GM10248 (cell line): Measurements from ENCODE around the gene AIF1L.
"Not testable (repeated sequence)": the region's sequence is repeated elsewhere in the genome, so short reads cannot be mapped to it uniquely, and the experiment has no call there.

Experiments used
- CTCF ChIA-PET: fragments of 300-600 bp; sonication (Branson Sonifier 250); formaldehyde crosslinking; extraction: SDS; loops from one replicate; lab custom pipeline; 2021; ENCODE audit warnings: antibody characterized with exemption; lab: Yijun Ruan, JAX
- POLR2A ChIA-PET: fragments of 350-650 bp; sonication (Branson Sonifier 250); formaldehyde crosslinking; extraction: SDS; loops from one replicate; lab custom pipeline; 2020; ENCODE audit warnings: antibody characterized with exemption; lab: Yijun Ruan, JAX
- DNase-seq: peaks from one replicate; pipeline ENCODE4 v3.0.0; 2012; ENCODE audit errors: extremely low spot score
- TF ChIP-seq, protein P1 (sequence below): IDR thresholded peaks from 2 replicates; pipeline ENCODE4 v1.5.1; 2012; ENCODE audit warnings: mild to moderate bottlenecking, low read depth; ENCODE audit errors: extremely low read depth, missing control alignments, control extremely low read depth

The AIF1L gene

DNA sequence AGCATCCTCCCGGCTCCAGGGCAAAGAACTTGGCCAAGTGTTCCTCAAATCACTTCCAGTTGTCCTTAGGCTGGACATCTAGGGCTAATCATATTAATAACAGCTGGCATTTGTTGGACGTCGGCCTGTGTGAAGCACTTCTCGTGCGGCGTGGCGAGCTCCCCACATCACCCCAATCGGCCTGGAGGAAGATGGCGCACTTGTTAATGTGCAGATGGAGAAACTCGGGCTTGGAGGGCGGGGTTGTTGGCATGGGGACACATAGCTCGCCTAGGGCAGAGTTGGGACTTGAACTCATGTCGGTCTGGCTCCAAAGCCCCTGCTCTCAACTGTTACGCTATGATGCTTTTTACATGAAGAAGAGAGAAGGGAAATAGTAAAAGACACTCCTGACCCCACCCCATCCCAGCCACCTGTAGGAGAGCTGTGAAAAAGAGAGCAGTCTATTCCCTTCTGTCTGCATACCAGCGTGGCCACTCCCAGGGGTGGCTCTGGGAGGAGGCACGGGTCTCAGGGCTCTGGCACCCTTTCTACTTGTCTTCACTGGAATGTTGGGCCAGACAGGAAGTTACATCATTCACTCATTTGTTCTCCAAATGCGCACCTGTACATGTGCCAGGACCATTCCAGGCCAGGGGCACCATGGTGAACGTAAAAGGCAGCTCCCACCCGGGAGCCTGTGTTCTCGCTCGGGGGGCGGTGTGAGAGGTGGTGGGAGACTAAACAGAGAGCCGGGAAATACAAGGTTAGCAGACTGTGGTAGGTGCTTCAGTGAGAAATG lies 16.2 kb downstream of the AIF1L start:
- DNase-seq = no peak
- ChIA-PET CTCF (interaction anchor here (1.0 kb wide), 1 partner anchor 67 kb away, joined by 3 read pairs; no protein-coding TSS in a partner anchor), POLR2A (no interaction called here)
- TF ChIP-seq, protein P1, sequence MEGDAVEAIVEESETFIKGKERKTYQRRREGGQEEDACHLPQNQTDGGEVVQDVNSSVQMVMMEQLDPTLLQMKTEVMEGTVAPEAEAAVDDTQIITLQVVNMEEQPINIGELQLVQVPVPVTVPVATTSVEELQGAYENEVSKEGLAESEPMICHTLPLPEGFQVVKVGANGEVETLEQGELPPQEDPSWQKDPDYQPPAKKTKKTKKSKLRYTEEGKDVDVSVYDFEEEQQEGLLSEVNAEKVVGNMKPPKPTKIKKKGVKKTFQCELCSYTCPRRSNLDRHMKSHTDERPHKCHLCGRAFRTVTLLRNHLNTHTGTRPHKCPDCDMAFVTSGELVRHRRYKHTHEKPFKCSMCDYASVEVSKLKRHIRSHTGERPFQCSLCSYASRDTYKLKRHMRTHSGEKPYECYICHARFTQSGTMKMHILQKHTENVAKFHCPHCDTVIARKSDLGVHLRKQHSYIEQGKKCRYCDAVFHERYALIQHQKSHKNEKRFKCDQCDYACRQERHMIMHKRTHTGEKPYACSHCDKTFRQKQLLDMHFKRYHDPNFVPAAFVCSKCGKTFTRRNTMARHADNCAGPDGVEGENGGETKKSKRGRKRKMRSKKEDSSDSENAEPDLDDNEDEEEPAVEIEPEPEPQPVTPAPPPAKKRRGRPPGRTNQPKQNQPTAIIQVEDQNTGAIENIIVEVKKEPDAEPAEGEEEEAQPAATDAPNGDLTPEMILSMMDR = no peak

DNA sequence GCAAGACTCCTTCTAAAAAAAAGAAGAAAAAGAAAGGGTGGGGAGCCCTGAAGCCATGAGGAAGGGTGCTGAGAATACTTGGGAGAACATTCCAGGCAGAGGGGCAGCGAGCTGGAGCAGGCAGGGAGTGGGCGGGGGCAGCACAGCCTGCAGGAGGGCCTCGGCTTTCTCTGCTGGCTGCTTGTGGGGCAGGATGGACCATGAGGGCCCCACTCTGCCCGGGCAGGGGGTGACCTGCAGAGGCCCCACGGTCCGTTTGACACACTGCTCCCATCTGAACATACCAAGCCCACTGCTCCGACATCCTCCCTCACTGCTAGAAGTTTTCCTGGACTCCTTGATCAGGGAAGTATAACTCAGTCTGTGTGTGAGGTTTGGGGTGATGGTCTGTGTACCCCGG lies 17.3 kb downstream of the AIF1L start:
- no peak for DNase-seq
- CTCF ChIA-PET = no interaction called here
- TF ChIP-seq, protein P1 = no peak
- POLR2A ChIA-PET = no interaction called here

DNA sequence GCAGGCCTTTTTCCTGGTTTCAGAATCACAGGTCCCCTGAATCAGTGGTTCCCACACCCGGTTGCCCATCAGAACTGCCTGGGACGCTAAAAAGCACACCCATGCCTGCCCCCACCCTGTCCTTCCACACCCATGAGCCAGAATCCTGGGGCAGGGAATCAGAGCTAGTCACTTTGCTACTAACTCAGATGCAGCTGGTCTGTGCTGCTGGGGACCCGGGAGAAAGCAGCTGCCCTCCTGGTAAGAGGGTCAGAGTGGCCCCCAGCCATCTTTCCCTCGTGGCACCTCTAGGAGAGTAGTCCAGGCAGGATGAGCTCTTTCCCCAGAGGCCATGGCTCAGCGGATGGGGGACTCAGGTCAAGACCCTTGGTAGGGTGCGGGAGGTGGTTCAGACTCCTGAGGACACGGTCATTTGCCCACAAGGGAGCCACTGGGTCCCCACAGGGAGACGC lies 17.8 kb downstream of the AIF1L start:
- TF ChIP-seq, protein P1 = no peak
- DNase-seq = no peak
- CTCF ChIA-PET = no interaction called here
- POLR2A ChIA-PET = no interaction called here

DNA sequence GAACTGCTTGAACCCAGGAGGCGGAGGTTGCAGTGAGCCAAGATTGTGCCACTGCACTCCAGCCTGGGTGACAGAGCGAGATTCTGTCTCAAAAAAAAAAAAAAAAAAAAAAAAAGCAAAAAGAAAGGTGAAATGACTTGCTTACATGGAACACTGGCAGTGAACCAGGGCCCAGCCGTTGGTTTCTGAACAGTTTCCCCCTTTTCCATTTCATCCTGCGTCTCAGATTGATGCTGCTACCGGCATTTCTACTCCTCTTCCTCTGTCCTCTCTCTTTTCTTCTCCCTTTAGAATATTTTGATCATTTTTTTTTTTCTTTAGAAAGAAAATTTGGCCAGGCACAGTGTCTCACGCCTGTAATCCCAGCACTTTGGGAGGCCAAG lies 19.0 kb downstream of the AIF1L start:
- CTCF ChIA-PET, DNase-seq, POLR2A ChIA-PET: not testable (repeated sequence)

DNA sequence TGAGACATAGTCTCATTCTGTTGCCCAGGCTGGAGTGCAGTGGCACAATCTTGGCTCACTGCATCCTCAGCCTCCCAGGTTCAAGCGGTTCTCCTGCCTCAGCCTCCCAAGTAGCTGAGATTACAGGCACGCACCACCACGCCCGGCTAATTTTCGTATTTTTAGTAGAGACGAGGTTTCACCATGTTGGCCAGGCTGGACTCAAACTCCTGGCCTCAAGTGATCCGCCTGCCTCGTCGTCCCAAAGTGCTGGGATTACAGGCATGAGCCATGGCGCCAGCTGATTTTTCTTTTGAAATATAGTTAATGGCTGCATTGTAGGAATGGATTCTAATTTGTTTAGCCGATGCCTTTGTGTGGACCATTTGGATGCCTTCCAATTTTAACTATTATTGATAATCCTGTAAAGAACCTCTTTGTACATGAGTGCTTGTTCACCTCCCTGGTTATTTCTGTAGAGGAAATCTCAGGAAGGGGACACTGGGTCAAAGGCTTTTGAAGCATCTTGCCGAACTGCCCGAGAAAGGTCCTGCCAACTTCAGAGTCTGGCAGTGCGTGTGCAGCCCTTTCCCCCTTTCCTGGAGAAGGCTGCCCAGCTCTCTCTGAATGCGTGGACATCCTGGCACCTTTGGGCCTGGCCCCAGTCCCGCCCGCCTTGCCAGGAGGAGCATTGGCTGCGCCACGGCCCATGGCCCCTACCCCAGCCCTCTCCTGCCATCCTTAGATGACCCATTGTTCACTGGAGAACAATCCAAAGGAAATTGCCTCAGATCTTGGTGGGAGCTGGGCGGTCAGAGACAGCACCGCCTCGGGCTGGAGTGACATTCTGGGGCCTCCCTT lies 20.2 kb downstream of the AIF1L start:
- CTCF ChIA-PET = no interaction called here
- POLR2A ChIA-PET = no interaction called here
- TF ChIP-seq, protein P1 = no peak
- no peak for DNase-seq

DNA sequence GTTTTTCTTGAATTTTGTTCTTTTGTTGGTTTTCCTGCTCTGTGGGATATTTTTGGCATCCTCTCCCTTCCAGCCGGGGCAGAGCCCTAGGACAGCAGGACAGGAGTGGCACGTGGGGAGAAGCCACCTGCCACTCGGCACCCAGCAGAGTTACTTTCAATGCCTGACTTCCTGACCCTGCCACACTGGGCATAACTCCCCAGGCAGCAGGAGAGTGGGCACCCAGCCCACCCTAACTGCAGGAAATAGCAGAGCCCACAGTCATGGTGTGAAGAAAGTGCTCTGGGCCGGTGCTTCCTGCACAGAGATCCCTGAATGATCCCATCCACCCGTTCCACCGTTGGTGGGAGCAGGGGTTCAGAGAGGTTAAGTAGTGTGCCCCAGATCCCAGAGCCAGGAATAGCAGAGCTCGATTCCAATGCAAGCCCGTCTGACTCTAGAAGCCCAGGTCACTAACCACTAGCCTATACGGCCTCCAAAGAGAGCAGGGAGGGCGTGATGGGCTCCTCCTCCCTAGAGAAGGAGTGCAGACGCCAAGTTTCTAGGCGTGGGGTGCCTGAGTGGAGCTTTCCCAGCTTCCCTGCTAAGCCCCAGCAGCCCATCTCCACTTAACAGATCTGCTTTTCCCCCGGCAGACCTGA lies 20.9 kb downstream of the AIF1L start:
- no peak for DNase-seq
- TF ChIP-seq, protein P1 = no peak
- CTCF ChIA-PET = no interaction called here
- POLR2A ChIA-PET = no interaction called here

DNA sequence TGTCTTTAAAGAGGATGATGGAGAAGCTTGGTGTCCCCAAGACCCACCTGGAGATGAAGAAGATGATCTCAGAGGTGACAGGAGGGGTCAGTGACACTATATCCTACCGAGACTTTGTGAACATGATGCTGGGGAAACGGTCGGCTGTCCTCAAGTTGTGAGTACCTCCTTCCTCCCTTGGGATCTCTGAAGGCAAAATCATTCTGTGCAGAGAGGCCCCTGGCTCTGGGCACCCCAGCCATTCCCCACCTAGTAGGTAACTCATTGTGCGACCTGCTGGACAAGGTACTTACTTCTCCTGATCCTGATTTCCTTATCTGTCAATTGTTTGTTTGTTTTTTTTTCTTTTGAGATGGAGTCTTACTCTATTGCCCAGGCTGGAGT lies 21.4 kb downstream of the AIF1L start:
- TF ChIP-seq, protein P1 = no peak
- CTCF ChIA-PET = no interaction called here
- no peak for DNase-seq
- POLR2A ChIA-PET = no interaction called here
